ENCODE measurements around the gene WFS1. TPM values are rescaled to one million over a fixed set of nuclear protein-coding genes. Genes with fewer than 3 reads are reported as not detected.

The WFS1 gene
- total and polyA plus RNA-seq, 9 of the 15 experiments (the other 6 are each of a cell fraction or from before 2014, with no cell fraction given), result 0.01 to 0.29 (median 0.03) TPM; not detected in 5

- no peaks in the 10 kb centered on the region for H3K9me1 ChIP-seq (ENCODE audit: control insufficient read depth, insufficient read depth, low read length)
- FAIRE-seq, result no peak
- no peaks in the 10 kb centered on the region for H4K20me1 ChIP-seq (replicated peaks; ENCODE audit: control insufficient read depth, insufficient read depth, low read length)
- no peaks in the 10 kb centered on the region for H3K36me3 ChIP-seq (ENCODE audit: control insufficient read depth, insufficient read depth, low read length)
- H2AFZ ChIP-seq (ENCODE audit: low read depth, low read length), result no peak overlapping the region
- no peaks in the 10 kb centered on the region for H3K4me1 ChIP-seq (replicated peaks in 1 of 2; ENCODE audit: control insufficient read depth in 2 of 2, insufficient read depth in 2 of 2, low read length in 2 of 2)
- no peak for ATAC-seq
- no peak for DNase-seq (ENCODE audit: extremely low read depth in 1 of 4, low spot score in 3 of 4)
- POLR2A ChIA-PET, result no interaction called here
- H3K9me3 ChIP-seq (replicated peaks; ENCODE audit: control insufficient read depth, insufficient read depth, low read depth, low read length), result no peaks in the 10 kb centered on the region
- WGBS (ENCODE audit: insufficient coverage, low coverage, missing lambda C conversion rate), result 1% methylated on average over 8 of the region's 8 CpGs
- TF ChIP-seq SMARCA4 (IDR thresholded peaks at IDR 0.05) (no peak), SREBF2 (CRISPR knock-in tag; IDR thresholded peaks at IDR 0.05) (no peak)
- H3K27me3 ChIP-seq (ENCODE audit: control insufficient read depth in 2 of 2, insufficient read depth in 2 of 2, low read length in 2 of 2), result peaks cover 0 to 32% of the 10 kb centered on the region in 2 experiments; a peak in 2 of 5 replicates
- H3K4me3 ChIP-seq, result no peak overlapping the region
- in situ Hi-C loops (cut with MboI) (no loop called here), intact Hi-C loops (cut with micrococcal nuclease) (no loop called here)
- no TSS peak for BruUV-seq (replicated peaks)
- no peak overlapping the region for H3K27ac ChIP-seq (ENCODE audit: extremely low read depth, low read depth, low read length)
- H3K9ac ChIP-seq (ENCODE audit: insufficient read depth in 1 of 2, low read depth in 2 of 2, low read length in 2 of 2), result no peak overlapping the region; a peak in 1 of 4 replicates
- no peak overlapping the region for H3K4me2 ChIP-seq (ENCODE audit: insufficient read depth, low read length)
- no peaks in the 10 kb centered on the region for H3K79me2 ChIP-seq (ENCODE audit: control insufficient read depth, insufficient read depth, low read length)
- CTCF ChIA-PET (ENCODE audit: low intra/inter-chr PET ratio), result no interaction called here
These were observed 30.2 kb upstream of the WFS1 start for GRCh38 chr4:6239486-6239885.

GRCh38 chr4:6239968-6240367, 29.7 kb upstream of the WFS1 start:
- Histone ChIP-seq H4K20me1 (replicated peaks; ENCODE audit: control insufficient read depth, insufficient read depth, low read length) (no peaks in the 10 kb centered on the region), H3K9me1 (ENCODE audit: control insufficient read depth, insufficient read depth, low read length) (no peaks in the 10 kb centered on the region), H3K4me3 (no peak overlapping the region), H3K27ac (ENCODE audit: extremely low read depth, low read depth, low read length) (no peak overlapping the region), H3K36me3 (ENCODE audit: control insufficient read depth, insufficient read depth, low read length) (no peaks in the 10 kb centered on the region), H2AFZ (ENCODE audit: low read depth, low read length) (no peak overlapping the region), H3K27me3 (ENCODE audit: control insufficient read depth in 2 of 2, insufficient read depth in 2 of 2, low read length in 2 of 2) (peaks cover 0 to 32% of the 10 kb centered on the region in 2 experiments; a peak in 2 of 5 replicates), H3K9ac (ENCODE audit: insufficient read depth in 1 of 2, low read depth in 2 of 2, low read length in 2 of 2) (no peak overlapping the region), H3K79me2 (ENCODE audit: control insufficient read depth, insufficient read depth, low read length) (no peaks in the 10 kb centered on the region), H3K4me2 (ENCODE audit: insufficient read depth, low read length) (no peak overlapping the region), H3K9me3 (replicated peaks; ENCODE audit: control insufficient read depth, insufficient read depth, low read depth, low read length) (no peaks in the 10 kb centered on the region), H3K4me1 (replicated peaks in 1 of 2; ENCODE audit: control insufficient read depth in 2 of 2, insufficient read depth in 2 of 2, low read length in 2 of 2) (no peaks in the 10 kb centered on the region)
- FAIRE-seq (no peak), ATAC-seq (no peak), DNase-seq (ENCODE audit: extremely low read depth in 1 of 4, low spot score in 3 of 4) (no peak)
- BruUV-seq (replicated peaks), result no TSS peak
- CTCF ChIA-PET (ENCODE audit: low intra/inter-chr PET ratio), result no interaction called here
- TF ChIP-seq ZFP91 (CRISPR knock-in tag; IDR thresholded peaks at IDR 0.05) (no peak), ZNF280B (CRISPR knock-in tag; IDR thresholded peaks at IDR 0.05) (no peak), FOS (IDR thresholded peaks at IDR 0.05; ENCODE audit: extremely low read depth, insufficient read length) (no peak)
- 0% methylated on average over 11 of the region's 11 CpGs for WGBS (ENCODE audit: insufficient coverage, low coverage, missing lambda C conversion rate)
- in situ Hi-C loops (cut with MboI) (no loop called here), intact Hi-C loops (cut with micrococcal nuclease) (no loop called here)
- POLR2A ChIA-PET, result interaction anchor here (0.6 kb wide), 1 partner anchor 208 kb away, joined by 3 read pairs; no protein-coding TSS in a partner anchor

All from K562 (cell line).